Activated T-helper 9 cell treated with anti-CD3 and anti-CD28 coated beads, Interleukin-2, amount 50 U/mL, for 16 hours (primary cell): ENCODE results near the gene SIGLEC10.
A peak's percentile ranks its signal among the peaks of the same experiment; 100 is the strongest.

Source experiments
- DNase-seq: peaks from one replicate; pipeline ENCODE4 v3.0.0-alpha.2; 2020; ENCODE audit warnings: low read depth

Gene SIGLEC10

GRCh38 chr19:51394050-51394836, 23.2 kb downstream of the SIGLEC10 start:
- peak; percentile 76 for DNase-seq

GRCh38 chr19:51392701-51393100, 24.7 kb downstream of the SIGLEC10 start:
- no peak for DNase-seq

GRCh38 chr19:51391073-51391611, 26.3 kb downstream of the SIGLEC10 start:
- no peak for DNase-seq

DNA sequence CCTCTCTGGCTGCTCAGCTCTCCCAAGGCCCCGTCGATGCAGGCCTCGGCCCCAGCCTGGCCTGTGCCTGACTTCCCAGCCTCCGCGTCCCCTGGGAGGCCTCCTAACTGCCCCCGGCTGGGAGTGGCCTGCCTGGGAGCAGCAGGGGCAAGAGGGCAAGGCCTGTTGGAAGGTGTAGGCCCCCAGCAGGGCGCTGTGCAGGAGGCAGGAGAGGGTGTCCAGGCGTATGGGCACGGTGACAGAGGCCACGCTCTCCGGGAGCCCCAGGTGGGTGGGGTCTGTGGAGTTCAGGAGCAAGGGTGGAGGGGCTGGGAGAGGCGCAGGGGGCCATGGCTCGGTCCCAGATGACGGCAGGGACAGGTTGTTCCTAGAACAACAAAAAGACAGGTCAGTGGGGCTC, 28.3 kb downstream of the SIGLEC10 start:
- DNase-seq, result no peak

GRCh38 chr19:51387924-51388389, 29.5 kb downstream of the SIGLEC10 start, which contains the start of gene LIM2:
LIM2 (minus strand) TSS chr19:51387974; CDS start chr19:51387443, 531 bp downstream.
- DNase-seq, result no peak

DNA sequence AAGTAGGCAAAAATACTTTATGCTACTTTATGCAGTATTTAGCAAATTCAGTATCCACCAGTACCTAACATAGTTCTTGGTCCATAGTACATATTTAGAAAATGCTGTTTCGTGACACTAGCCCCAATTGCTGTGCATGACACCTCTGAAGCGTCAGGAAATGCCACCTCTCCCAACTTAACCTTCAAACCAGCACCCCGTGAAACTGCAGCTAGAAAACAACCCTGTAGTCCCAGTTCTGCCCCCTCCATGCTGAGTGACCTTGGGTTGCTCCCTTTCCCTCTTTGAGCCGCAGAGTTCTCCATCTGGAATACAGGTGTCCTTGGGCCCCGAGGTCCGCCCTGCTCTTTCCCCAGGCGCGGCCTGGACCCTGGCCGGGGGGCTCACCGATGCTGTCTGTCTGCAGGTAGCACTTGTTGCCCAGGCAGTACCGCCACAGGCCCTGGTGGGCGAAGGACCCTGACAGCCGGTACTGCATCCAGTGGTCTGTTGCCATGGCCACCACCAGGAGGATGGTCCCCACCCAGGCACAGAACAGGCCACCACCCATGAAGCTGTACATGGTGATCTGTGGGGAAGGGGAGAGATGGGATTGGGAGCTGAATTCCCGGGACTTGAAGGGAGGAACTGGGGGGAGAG, 30.4 kb downstream of the SIGLEC10 start:
- DNase-seq, result no peak

DNA sequence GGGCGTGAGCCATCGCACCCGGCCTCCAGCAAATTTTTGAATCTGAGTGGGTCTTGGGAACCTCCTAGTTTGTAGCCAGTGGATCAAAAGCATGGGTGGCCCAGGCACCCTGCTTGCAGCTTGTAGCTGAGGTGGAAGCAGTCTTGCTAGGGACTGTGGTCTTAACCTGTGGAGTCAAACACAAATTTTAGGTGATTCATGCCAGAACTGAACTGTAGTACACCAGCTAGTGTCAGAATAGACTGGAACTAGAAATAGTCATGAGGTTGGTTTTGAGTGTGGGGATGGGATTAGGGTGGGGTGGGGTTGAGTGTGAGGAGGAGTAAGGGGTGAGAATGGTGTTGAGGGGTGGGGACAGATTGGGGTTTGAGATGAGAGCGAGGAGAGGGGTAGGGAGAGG, 35.4 kb downstream of the SIGLEC10 start:
- no peak for DNase-seq

GRCh38 chr19:51380379-51380778, 37.1 kb downstream of the SIGLEC10 start:
- DNase-seq, result no peak

DNA sequence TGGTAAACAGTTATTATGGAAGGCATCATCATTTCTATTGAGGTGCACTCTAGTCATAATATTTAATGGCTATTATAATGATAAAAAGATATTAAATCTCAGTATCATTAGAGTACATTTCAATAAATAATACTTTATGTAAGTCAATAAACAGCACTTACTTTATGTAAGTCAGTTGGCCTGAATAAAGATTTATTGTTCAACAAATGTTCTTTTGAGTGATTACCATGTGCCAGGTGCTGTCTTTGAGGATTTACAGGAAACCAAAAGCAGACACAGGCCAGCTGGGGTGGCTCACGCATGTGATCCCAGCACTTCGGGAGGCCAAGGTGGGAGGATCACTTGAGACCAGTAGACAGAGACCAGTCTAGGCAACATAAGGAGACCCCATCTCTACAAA, 40.0 kb downstream of the SIGLEC10 start:
- DNase-seq, result no peak

GRCh38 chr19:51375504-51376221, 41.8 kb downstream of the SIGLEC10 start:
- DNase-seq, result no peak

DNA sequence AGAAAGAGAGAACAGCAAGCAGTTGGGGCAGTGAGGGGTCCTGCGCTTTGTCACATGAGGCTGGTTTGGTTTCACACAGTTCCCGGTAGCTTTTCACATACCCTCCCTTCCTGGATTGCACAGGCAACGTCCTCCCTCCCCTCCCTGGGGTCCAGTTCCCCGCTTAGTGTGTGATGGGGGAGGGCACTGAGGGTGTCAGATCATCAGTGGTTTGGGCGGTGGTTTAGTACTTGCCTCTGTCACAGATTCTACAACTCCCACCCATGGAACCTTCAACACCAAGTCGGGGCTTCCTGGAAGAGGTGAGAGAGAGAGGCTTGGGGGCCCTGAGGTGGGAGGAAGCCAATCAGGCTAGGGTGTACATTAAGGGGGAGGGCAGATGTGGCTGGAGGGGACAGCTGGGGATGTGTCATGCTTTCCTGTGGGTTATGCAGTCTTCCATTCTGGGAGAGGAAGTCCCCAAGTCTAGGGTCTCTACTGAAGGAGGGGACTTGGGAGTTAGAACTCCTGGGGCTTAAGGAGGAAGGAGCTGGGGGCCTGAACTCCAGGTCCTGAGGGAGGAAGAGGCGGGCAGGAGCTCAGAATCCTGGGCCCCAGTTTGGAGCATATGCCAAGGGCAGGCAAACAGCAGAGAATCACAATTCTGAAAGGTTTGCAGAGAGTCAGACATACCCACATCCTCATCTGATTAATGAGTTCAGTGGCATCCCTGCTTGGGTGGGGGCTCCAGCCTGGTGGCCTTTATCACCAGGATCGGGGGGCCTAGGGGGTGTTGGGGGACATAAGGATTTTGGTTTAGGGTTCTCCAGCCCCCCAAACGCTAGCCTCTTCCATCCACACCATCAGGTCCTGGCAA, 44.6 kb downstream of the SIGLEC10 start, which contains the start of gene NKG7:
TSS of gene NKG7 (minus strand) at position 6 of the 856 bp plus-strand sequence. CDS start 119 bp downstream, outside the sequence.
- DNase-seq, result peak; percentile 66

- DNase-seq, result no peak
Measured at GRCh38 chr19:51372021-51372648, 45.3 kb downstream of the SIGLEC10 start.

DNA sequence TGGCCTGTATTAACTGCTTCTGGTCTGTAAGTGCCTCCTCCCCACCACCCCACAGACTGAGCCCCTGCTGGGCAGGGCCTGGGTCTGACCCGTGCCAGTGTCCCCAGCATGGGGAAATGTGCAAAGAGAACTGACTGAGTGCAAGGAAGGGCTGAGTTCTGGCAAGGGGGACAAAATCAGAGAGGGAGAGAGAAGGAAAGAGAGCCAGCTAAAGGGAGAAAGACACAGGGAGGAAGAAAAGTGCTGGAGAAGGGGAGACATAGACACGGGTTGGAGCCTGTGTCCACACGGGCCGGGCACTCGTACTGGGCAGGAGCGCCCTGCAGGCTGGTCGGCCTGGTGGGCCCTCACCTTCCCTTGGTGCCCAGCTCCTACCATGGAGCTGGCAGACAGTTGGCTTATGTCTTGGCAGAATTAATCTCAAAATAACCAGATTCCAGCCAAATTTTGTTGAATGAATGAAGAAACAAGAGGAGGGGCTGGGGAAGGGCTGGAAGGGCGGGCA, 46.2 kb downstream of the SIGLEC10 start:
- DNase-seq, result no peak

GRCh38 chr19:51370230-51370629, 47.2 kb downstream of the SIGLEC10 start:
- DNase-seq, result no peak

DNA sequence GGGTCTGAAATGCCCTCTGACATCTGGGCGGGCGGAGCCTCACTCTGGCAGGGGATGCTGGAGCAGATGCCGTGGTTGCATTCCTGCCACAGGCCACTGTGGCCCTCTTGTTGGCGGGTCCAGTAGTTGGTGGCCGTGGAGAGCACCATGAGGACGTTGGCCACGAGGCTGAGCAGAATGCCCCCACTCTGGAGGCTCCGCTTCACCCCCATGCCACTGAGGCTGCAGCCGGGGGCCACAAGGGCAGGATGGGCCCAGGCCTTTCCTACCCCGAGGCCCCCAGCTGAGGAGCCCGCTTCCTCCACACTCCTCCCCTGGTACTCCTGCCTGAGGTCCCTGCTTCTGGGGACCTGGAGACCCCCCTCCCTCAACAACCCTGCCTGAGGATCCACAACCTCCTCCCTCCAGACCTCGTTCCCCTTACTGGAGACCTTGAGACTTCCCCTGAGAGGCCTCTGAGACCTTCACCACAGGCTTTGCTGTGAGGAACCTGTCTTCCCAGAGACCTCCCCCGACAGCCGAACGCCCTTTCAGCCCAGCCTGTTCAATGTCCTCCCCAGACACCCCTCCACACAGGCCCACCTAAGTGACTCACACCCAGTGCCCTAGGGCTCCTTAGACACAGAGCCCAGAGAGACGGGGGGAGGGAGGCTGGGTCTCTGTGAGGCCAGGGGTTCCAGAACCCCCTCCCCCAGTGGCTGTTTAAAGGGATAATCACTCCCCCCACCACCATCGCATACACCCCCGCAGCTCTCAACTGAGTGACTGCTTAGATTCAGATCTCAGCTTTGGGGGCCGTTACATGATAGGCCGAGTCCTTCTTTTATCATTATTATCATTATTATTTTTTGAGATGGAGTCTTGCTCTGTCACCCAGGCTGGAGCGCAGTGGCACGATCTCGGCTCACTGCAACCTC, 48.8 kb downstream of the SIGLEC10 start, which contains the start of gene CLDND2:
TSS of gene CLDND2 (minus strand) at position 638 of the 917 bp plus-strand sequence. CDS start at position 212, 426 bp downstream.
- DNase-seq, result no peak

- DNase-seq, result peak; percentile 93
Measured at GRCh38 chr19:51367565-51368365, 49.7 kb downstream of the SIGLEC10 start.

DNA sequence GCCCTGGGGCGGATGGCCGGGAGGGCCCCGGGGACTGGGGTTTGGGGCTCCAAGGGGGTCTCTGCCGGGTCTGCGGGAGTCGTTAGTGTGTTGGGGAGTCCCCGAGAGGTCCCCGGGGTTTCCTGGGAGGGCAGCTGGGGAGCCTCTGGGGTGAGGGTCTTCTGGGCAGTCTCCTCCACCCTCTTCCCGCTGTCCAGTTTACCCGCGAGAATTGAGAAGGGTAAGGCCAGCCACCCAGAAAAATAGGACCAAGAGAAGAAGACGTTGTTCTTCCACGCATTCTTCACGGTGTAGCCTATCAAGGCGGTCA, 50.2 kb downstream of the SIGLEC10 start:
- DNase-seq, result no peak

DNA sequence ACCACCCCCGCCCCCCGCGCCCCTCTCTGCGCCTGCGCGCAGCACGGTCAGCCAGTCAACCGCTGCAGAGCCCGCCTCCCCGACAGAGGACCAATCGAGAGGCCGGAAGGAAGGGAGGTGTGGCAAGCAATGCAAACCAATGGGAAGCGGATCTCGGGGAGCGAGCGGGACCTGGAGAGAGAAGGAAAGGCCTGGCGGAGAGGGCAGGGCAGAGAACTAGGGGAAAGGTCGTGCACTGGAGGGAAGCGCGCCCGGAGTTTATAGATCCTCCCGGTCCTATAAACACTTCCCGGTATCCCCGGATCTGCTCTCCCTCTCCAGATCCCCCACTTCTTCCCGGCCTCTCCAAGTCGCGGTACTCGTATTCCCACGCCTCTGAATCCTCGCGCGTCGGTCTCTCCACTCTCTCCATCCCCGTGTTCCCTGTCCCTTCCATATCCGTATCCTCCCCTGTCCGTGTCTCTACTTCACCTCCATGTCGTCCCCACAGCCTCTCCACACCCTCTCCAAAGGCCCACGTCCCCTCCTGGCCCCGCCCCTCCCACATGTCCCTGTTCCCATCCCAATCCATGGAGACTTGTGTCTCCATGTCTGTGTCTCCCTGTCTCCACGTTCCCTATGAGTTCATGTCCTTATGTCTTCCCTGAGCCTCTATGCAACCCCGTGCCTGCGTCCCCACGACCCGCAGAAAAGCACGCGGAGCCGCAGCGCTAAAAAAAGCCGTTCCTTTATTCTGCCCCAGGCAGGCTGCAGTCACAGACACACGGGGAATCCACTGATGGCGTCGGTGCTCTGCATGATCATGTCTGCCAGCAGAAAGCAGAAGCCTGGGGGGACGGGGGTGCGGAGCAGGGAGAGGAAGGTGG, 50.8 kb downstream of the SIGLEC10 start:
- peak; percentile 85 for DNase-seq
